Measurements from ENCODE around the gene SLU7. TPM values are rescaled to one million over a fixed set of nuclear protein-coding genes. Genes with fewer than 3 reads are reported as not detected.

The SLU7 gene
- total RNA-seq, 1 experiment from 2014 or later = 33.3 TPM

DNA sequence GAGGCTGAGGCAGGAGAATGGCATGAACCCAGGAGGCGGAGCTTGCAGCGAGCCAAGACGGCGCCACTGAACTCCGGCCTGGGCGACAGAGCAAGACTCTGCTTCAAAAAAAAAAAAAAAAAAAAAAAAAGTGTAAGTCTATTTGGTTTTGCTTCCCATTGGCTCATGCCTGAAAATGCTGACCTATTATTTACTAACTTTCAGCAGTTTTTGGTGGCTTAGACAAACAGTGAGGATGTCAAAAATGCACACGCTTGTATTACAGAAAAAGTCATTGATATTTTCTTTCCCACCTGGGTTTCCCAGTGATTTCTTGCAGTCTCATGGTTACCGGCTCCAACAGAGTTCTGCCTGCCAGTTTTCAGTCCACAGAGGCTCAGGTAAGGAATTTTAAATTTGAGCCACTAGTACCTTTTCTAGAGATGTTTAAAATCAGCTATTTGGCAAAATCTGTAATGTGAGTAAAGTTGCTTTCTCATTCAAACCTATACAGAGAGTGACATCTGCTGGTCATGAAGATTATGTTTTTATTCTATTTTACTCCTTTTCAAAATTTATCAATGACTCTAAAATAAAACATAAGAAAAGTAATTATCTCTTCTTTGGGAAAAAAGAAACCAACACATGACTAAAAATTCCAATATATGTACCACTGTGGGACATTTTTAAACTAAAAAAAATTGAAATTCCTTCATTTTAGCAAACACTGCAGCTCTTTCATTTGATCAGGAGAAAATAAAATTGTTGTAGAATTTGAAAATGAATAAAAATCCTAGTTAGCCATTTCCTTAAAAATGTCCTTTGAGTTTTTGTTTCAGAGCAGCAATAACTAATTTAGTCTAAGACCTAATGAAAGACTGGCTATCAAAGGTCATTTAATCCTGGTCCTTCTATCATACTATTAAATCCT is 27.8 kb downstream of the SLU7 start:
- Histone ChIP-seq H3K27me3 (ENCODE audit: insufficient read depth, low read length) (no peaks in the 10 kb centered on the region), H3K23ac (ENCODE audit: insufficient read length, low read depth, low read length) (no peak overlapping the region), H3K14ac (ENCODE audit: insufficient read depth, low read length) (no peak overlapping the region), H3K79me2 (ENCODE audit: insufficient read depth, low read length) (no peaks in the 10 kb centered on the region), H4K5ac (ENCODE audit: insufficient read length, low read depth, low read length) (no peak overlapping the region), H3T11ph (ENCODE audit: low read length) (no peak overlapping the region), H3K23me2 (ENCODE audit: insufficient read length, low read depth, low read length, poor library complexity, severe bottlenecking) (no peaks in the 10 kb centered on the region), H3K4me2 (ENCODE audit: insufficient read depth, insufficient read length, low read length) (no peak overlapping the region), H2BK120ac (ENCODE audit: low read depth, low read length, poor library complexity, severe bottlenecking) (no peak overlapping the region), H3K18ac (ENCODE audit: insufficient read length, low read depth, low read length) (no peak overlapping the region), H3K4me1 (ENCODE audit: insufficient read depth, low read length) (no peaks in the 10 kb centered on the region), H2BK12ac (ENCODE audit: insufficient read length, low read depth, low read length) (no peak overlapping the region), H2BK20ac (ENCODE audit: low read depth, low read length, poor library complexity, severe bottlenecking) (no peak overlapping the region), H2AFZ (ENCODE audit: low read length) (no peak overlapping the region), H3K27ac (ENCODE audit: insufficient read length, low read depth, low read length) (no peak overlapping the region), H3K79me1 (ENCODE audit: insufficient read depth, low read depth, low read length, poor library complexity, severe bottlenecking) (no peaks in the 10 kb centered on the region), H3K9ac (ENCODE audit: extremely low read depth, insufficient read length, low read length) (no peak overlapping the region), H2BK5ac (ENCODE audit: insufficient read length, low read length) (no peak overlapping the region), H3K4ac (ENCODE audit: low read depth, low read length) (no peak overlapping the region), H3K56ac (ENCODE audit: insufficient read length, low read depth, low read length) (no peak overlapping the region), H3K9me3 (ENCODE audit: control insufficient read depth, low read depth, low read length) (no peaks in the 10 kb centered on the region), H4K20me1 (ENCODE audit: control insufficient read depth, insufficient read depth, insufficient read length) (no peaks in the 10 kb centered on the region), H4K8ac (replicated peaks; ENCODE audit: insufficient read length, low read depth, low read length) (no peak overlapping the region), H2AK5ac (ENCODE audit: insufficient read length, low read length) (no peak overlapping the region), H4K91ac (ENCODE audit: insufficient read length, low read depth, low read length) (no peak overlapping the region), H2BK15ac (ENCODE audit: low read depth, low read length) (no peak overlapping the region)
- Mint-ChIP-seq H3K9me3 (peaks cover 15 to 20% of the 10 kb centered on the region in 2 experiments), H3K27ac (no peak overlapping the region), H3K4me3 (no peak overlapping the region), H3K27me3 (ENCODE audit: low read depth) (0 out of 2 replicates have a peak, but pooled peaks cover 1% of the 10 kb centered on the region), H3K36me3 (ENCODE audit: insufficient read depth in 1 of 3, low read depth in 3 of 3) (peaks cover 12 to 23% (median 18%) of the 10 kb centered on the region in 3 experiments; a peak in 6 of 7 replicates), H3K4me1 (no peaks in the 10 kb centered on the region)
- DNase-seq = no peak
- TF ChIP-seq, protein P1, sequence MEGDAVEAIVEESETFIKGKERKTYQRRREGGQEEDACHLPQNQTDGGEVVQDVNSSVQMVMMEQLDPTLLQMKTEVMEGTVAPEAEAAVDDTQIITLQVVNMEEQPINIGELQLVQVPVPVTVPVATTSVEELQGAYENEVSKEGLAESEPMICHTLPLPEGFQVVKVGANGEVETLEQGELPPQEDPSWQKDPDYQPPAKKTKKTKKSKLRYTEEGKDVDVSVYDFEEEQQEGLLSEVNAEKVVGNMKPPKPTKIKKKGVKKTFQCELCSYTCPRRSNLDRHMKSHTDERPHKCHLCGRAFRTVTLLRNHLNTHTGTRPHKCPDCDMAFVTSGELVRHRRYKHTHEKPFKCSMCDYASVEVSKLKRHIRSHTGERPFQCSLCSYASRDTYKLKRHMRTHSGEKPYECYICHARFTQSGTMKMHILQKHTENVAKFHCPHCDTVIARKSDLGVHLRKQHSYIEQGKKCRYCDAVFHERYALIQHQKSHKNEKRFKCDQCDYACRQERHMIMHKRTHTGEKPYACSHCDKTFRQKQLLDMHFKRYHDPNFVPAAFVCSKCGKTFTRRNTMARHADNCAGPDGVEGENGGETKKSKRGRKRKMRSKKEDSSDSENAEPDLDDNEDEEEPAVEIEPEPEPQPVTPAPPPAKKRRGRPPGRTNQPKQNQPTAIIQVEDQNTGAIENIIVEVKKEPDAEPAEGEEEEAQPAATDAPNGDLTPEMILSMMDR (conservative IDR thresholded peaks at IDR 0.05) = peak; percentile 73
- no CpG with 5 or more reads among the region's 8 CpGs for WGBS (ENCODE audit: extremely low coverage, insufficient read length, low lambda C conversion rate)

Data from H9 (cell line).